DMS153 treated with DMSO at 0.1 percent for 48 hours (cell line): ENCODE data around the gene PELI2.
A peak's percentile ranks its signal among the peaks of the same experiment; 100 is the strongest.

Source experiments
- DNase-seq: peaks from one replicate; lab custom pipeline; 2025; ENCODE audit not compliant: unreplicated experiment; lab: John Stamatoyannopoulos, UW

PELI2 gene

DNA sequence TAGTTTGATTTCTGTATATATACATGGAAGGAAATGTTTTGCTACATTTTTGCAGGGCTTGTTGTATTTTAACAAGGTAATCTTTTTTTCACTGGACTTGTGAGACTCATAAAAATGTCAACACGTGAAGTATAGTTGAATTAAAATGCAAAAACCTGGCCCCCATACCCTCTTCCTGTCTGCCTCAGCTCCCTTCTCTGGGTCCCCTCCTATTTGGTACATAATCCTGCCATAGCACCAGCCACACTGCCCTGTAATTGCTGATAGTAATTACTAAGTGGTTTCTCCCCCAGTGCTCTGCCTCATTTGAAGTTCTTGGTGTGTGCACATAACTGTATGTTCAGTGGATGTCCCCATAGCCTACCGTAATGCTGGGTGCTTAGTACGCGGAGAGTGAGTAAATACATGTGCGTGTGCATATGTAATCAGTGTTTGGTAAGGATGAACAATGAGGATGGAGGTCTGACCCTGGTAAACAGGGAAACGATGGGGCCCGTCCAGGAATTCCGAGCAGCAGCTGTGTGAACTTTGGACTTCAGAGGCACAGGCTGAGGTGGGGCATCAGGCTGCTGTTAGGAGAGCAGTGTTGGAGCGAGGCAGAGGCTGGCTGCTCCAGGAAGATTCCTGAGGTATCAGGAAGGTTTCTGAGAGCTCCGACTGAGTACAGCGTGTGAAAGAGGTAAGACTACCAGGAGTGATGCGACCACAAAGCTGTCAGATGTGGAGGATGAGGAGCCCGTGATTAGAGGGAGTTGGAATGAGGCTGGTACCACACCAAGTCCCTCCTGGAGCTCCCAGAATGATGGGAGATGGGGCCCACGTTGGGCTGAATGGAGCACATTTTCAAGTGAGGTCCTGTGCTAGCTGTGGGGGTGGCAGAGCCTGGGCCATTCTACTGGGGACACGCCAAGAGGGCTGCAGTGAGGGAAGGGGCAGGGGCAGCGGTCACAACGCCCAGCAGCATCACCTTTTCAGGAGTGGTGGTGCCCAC, 106.8 kb downstream of the PELI2 start:
- DNase-seq: no peak

DNA sequence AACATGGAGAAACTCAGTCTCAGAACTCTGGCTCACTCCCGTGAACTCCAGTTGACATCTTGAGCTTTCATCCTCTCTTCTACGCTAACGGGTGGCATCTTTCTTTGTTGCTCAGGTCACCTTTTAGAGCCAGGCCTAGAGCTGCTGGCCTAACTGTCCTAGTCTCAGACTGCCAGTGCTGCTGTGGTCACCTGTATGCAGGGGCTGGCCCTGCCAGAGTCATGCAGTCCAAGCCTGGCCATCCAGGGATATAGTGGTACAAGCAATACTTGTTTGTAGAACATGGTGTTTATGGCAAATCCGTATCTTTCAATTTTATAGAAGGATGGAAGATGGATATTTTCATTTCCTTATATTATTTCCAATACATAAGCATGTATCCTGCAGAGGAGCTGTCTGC, 117.2 kb downstream of the PELI2 start:
- no peak for DNase-seq

DNA sequence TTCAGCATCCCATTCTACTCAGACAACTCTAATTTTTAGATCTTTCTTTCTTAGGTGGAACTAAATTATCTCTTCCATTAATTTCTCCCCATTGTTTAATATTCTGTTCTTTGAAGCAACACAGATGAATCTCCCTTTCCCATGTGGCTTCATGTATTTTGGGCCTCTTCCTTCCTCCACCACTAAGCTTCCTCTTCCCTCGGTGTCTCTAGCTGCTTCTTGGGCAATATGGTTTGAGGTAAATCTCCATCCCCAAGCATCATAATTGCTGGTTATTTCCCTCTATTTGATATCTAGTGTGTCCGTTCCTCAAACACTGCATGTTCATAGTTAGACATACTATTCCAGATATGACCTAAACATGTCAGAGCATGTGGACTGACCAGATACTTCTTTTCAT, 119.2 kb downstream of the PELI2 start:
- no peak for DNase-seq

DNA sequence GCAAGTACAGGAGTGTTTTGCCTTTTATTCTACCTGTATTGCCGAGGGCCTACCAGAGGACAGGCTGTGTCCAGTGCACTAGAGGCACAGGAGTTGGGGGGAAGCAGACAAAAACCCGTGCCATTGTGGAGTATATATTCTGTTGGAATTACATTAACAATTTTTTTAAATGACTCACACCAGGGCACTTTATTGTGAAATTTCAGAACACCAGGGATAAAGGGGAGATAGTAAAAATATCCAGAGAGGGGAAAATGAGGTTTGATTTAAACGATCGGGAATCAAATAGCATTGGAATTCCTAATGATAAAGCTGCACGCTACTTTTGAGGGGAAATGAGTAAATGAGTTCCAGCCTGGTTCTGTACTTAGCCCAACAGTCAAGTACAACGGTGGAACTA, 123.2 kb downstream of the PELI2 start:
- no peak for DNase-seq

DNA sequence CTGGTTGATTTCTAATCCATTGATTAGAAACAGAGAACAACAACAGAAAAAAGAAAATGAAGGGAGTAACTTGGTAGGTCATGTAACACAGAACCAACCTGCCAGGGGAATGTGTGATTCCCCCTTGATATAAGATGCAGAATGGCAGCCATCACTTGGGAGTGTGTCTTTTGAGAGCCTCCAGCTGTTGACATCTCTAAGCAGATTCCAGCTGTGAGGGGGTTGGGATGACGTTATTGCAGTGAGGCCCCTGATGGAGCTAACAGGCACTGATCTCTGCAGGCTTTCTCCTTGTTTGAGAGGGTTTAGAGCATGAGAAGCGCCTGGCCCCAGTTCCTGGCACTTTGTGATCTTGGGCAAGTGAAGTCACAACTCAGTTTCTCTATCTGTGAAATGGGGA, 124.9 kb downstream of the PELI2 start:
- no peak for DNase-seq

DNA sequence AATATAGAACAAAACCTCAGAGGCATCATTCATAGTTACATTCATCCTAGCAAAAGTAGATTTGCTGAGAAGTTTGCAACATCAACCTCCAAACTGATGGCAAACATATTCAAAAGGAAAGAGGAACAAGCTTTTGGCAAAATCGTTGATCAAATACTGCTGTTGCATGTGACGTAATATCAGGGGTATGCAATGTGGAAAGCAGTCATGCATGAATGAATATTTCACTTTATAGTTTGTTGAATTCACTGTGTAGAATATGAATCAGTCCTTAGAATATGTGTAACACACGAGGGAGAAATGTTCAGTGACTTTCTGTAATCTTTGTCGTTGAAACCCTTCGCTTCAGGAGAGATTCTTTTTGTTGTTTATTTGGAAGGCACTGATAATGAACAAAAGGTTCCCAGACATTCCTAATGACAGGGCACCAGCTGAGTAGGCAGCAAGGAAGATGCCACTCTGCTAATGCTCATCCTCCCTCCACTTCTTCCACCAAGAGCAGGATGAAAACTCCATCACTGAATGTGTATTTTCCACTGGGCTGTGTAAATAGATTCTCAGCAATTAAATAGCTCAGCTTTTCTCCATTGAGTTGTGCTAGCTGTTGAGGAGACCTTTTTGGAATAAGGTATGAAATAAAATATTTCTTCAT, 126.1 kb downstream of the PELI2 start:
- DNase-seq: no peak

DNA sequence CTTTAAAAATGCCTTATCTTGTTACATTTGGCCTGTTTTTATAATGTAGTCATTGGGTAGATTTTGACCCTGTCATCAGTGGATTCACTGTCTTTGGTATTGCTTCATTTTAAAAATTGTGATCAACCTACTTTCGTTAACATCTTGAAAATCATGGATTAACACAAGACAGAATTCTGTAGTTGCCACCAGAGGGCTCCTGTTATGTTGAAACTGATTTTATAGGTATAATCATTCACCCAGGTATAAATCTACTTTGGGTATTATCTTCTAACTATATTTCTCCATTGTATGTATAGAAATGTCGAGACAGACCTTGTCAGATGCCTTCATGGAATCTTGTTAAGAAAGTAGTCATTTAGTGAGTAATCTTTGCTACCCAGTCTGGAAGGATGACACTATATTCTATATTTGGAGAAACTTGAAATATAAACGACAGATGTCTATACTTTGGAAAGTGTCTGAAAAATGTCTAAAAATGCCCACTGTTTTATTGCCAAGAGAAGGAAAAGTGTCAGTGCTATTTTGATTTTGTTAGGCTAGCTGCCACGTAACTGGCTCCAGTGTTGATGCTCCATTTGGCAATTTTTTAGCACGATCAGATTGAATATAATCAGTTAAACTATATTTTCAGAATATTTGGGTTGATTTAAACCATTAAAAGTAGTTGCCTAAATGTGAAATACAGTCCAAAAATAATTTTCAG, 129.4 kb downstream of the PELI2 start:
- DNase-seq: peak; percentile 1

DNA sequence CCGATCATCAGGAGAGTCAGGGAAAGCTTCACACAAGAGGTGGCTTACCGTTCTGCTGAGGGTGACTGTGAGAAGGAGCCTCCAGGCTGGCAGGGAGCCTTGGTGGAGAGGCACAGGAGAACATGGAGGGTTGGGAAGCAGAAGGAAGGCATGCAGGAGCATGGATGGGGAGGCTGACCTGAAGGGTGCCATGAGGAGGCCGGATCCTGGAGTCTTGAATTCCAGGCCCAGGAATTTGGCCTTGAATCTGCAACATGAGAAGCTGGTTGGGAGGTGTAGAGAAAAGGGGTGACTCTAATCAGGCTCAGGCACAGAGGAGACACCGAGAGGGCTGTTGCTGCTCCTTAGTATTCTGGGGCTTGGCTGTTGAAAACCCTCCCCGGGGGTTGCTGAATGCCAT, 130.2 kb downstream of the PELI2 start:
- no peak for DNase-seq

DNA sequence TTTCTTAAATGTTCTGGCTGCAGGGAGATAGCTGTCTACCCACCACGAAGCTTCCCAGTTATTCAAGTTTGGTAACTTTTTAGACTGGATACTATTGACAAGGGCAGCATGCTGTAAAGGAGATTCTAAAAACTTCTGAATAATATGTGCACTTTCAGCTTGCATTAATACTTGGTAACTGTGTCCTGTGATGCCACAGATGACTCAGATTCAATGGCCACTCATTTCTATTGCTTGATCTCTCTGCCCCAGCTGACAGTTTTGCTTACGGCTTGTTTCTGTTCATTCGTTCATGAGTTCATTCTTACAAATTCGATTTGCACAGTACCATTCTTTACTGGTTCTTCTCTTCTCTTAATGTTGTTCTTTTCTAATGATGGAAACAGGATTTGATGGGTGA, 142.8 kb downstream of the PELI2 start:
- no peak for DNase-seq

DNA sequence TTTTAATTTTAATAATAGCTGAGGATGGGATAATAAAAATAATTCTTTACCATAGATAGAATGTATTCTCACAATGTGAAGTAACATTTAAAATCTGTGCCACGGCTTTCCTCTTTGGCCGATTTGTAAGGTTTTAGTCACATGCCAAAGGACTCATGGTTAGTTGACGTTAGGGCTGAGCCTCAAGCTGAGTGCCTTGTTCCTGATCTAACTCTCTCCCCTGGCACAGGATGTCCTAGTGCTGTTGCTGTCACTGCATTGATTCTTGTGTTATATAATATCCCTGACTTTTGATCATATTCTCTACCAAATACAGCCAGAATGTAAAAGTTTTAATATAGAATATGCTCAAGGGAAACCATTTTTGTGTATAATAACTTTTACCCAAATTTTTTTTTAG, 144.3 kb downstream of the PELI2 start:
- no peak for DNase-seq

DNA sequence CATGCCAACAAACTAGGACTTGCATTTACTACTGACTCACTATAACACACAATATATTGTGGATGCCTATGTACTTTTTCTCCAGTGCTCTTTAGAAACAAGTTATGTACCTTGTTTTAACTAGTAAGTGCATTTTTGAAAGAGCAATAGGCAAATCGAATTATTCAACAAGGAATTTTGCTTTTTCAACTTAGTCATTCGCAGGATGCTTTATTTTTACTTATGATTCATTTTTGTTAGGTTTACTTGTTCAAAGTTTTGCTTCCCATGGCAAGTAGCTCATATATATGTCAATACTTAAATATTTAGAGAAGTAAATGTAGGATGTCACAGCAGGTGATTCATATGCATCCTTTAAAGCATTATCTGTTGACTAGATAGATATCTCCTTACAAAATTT, 149.8 kb downstream of the PELI2 start:
- no peak for DNase-seq

DNA sequence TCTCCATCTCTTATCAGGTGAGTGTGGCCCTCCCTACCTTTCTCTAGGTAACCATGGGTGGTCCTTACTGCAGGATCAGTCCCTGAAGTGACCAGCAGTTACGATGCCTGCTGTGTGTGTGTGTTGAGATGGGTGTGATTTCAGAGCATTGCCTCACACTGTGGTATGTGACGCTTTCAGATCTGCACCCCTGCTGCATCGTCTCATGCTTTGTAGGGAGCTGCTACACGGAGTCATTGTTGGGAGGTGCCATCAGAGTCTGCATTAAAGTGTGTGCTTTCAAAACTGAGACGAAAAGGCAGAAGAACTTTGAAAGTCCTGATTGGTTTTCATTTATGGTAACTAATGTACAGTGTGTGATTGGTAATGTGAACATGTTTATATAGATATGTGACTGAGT, 150.5 kb downstream of the PELI2 start:
- DNase-seq: no peak

DNA sequence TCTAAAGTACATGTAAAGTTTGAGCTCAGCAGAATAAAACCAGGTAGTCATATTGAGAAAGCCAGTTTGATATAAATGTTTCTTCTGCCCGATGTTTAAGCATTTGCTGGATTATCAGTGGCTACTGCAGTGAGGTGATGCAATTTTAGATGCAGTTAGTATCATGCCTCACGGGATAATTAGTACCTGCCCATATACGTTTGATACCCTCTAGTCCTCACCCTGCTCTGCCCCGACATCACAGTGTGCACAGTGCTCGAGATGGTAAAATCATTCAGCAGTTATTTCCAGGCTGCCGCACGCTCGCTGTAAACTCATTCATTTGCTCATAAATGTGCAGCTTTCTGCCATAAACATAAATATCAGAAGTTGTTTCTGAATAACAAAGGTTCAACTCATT, 152.7 kb downstream of the PELI2 start:
- DNase-seq: no peak

DNA sequence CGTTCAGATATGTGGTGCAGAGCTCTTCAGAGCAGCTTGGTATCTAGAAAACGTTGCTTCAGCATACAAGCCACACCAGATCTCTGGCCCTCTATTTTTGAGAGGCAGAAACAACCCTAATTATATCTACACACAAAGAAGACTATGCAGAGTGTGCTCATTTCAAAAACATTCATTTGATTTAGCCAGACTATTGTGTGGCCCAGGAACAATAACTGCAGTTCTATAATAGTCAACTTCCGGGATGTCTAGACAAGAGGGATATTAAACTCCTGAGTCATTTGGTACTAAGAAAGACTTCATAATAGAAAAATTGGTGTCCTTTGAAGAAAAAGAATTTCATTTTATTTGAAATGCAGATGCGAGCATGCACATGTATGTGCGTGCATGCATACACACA, 153.8 kb downstream of the PELI2 start:
- DNase-seq: no peak

DNA sequence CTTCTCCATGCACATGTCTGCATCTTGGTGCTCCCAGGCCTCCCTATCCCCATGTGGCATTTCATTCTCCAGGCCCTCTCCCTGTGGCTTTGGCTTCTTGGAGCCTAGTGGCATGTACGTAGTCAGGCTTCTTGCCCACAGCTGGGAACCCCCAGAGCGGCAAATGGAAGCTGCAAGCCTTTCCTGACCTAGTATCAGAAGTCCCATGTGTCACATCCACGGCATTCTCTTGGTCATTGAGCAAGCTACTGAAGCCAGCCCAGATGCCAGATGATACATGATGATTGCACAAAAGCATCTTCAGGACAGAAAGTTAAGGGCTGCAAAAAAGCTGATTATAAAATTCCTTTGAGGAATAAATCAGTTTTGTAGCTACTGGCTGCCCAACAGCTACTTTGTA, 154.9 kb downstream of the PELI2 start:
- no peak for DNase-seq

DNA sequence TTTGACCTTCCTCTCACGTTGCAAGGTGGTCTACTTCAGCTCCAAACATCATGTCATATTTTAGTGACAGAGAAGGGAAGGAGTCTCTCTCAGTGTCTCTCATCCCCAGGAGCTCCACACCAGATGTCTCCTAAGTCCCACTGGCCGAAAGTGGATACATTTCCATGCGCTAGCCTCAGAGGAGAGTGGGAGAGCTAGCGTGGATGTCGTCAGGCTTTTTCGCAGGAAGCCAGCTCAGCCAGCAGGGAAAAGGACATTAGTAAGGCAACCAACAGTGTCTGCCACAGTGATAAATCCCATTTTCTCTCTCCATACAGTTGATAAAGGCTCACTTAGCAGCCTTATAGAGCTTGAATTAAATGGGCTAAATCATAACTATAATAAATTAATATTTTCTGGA, 155.7 kb downstream of the PELI2 start:
- no peak for DNase-seq

DNA sequence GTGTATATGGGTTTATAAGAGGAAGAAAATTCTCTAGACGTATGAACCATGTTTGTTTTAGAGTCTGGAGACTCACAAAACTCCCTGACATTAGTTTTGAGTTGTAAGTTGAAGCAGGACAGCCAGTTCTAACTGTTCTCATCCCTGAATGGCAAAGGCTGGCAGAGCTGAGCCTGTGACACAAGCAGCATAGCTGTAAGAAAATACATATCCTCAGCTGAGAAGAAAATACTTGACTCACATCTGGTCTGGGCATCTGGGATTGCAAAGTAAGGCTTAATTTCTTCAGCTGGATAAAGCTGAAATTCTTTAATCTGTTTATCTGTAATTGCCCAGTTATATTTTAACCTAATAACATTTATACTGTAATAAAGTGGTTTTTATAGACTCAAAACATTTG, 156.3 kb downstream of the PELI2 start:
- DNase-seq: no peak

DNA sequence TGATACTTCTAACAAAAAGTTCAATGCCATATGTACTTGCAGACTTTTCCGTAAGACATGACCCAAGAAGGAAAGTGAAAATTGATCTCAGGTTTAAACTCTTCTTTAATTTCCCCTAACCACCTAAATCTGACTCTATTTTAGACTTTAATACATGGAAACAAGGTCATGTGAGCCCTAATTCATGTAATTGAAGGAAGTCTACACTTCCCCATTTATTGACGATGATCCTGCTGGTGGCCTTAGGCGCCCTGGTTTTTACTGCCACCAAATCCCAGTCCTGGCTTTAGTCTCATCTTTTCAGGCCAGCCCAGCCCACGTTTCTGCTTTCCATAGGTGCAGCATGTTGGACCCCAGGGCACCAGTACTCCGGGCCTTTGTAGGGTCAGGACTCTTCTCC, 157.9 kb downstream of the PELI2 start:
- no peak for DNase-seq

DNA sequence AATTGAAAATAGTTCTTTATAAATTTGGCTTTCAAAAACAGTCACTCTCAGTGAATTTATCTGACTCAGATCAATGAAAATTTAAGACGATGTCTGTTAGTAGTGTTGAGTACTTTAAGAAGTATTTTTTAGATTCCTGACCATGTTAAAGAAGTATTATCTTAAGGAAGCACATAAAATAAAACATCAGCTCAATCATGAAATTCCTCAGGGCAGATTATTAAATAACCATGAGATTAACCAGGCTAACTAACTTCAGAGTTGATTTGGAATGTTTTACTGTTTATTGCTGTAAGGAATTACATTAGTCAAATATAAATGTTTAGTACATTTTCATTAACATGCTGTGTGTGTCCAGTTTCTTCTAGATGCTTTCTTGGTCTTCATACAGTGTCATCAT, 160.2 kb downstream of the PELI2 start:
- DNase-seq: no peak

DNA sequence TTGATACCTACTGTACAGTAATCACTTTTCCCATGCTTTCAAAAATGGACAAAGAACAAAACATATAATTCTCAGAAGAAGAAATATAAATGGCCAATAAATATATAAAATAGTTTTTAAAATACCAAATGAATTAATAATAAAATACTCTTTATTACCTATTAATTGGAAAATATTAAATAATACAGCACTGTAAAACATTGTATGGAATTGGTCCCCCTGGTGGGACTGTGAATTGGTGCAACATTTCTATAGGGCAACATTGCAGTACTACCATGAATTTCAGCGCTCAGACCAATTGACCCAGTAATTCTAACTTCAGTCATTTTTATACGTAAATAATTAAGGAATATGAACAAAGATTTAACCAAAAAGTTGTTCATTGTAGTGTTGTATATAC, 162.6 kb downstream of the PELI2 start:
- no peak for DNase-seq

DNA sequence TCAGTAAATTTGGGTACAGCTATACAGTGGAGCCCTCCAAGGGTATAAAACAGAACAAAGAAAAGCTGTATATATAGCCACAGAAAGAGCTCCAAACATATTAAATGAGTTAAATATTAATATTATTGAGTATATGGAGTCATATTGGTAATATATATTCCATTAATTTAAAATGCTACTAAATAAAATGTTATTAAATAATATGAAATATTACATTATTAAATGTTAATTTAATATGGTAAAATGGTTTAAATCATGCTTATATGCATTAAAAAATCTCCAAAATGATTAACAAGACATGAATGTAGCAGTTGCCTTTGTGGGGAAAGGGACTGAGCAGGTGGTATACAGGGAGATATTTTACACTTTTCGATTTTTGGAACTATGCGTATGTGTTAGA, 164.0 kb downstream of the PELI2 start:
- no peak for DNase-seq

DNA sequence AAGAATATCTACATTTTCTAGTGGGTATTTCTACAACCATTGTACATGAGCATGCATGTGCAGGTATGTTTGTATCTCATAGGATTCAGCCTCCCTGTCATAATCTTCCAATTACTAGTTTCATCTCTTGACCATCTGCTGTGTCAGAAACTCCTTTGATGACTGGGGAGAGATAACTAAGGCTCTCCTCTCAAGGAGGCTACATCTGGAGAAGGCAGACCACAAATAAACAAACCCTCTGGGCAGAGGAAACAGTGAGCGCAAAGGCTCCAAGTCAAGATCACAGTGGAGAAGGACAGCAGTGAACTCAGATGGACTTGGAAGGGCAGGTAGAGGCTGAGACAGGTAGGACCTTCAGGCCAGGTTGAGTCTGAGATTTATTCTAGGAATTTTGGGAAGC, 166.4 kb downstream of the PELI2 start:
- DNase-seq: no peak
